ENCODE results near the gene ITGB5. TPM values are rescaled to one million over a fixed set of nuclear protein-coding genes. Genes with fewer than 3 reads are reported as not detected.
A peak's percentile ranks its signal among the peaks of the same experiment; 100 is the strongest.

Gene ITGB5
- total RNA-seq, 1 experiment from 2014 or later: 225 TPM

GRCh38 chr3:124730941-124731297 lies 156.2 kb downstream of the ITGB5 start:
- H3K36me3 Mint-ChIP-seq (ENCODE audit: insufficient read depth, unreplicated experiment): peaks cover 24% of the 10 kb centered on the region
- intact Hi-C loops (cut with micrococcal nuclease; ENCODE audit: unreplicated experiment): no loop called here
- H3K4me3 Mint-ChIP-seq (ENCODE audit: low read depth, unreplicated experiment): peak overlapping the region; percentile 98
- peaks cover 19% of the 10 kb centered on the region for H3K4me1 Mint-ChIP-seq (ENCODE audit: low read depth, unreplicated experiment)
- BruUV-seq (replicated peaks): TSS peak; percentile 55
- CTCF ChIA-PET: interaction anchor here (1.6 kb wide), 1 partner anchor 95 kb away, joined by 3 read pairs; no protein-coding TSS in a partner anchor
- no peaks in the 10 kb centered on the region for H3K27me3 Mint-ChIP-seq (ENCODE audit: unreplicated experiment)
- peak; percentile 9 for DNase-seq
- H3K27ac Mint-ChIP-seq (ENCODE audit: unreplicated experiment): peak overlapping the region; percentile 98
- no peaks in the 10 kb centered on the region for H3K9me3 Mint-ChIP-seq (ENCODE audit: low read depth, unreplicated experiment)
- no peak for TF ChIP-seq CTCF (IDR thresholded peaks at IDR 0.05; ENCODE audit: unreplicated experiment)

- H3K9me3 Mint-ChIP-seq (ENCODE audit: low read depth, unreplicated experiment): no peaks in the 10 kb centered on the region
Observed at GRCh38 chr3:124730129-124730940, 156.8 kb downstream of the ITGB5 start, which contains the start of gene UMPS. UMPS (plus strand) TSS chr3:124730452; CDS start chr3:124730472, 20 bp downstream.

GRCh38 chr3:124722589-124722988 lies 164.6 kb downstream of the ITGB5 start:
- no peak for TF ChIP-seq CTCF (IDR thresholded peaks at IDR 0.05; ENCODE audit: unreplicated experiment)
- no TSS peak for BruUV-seq (replicated peaks)
- no peak for DNase-seq
- Mint-ChIP-seq H3K27me3 (ENCODE audit: unreplicated experiment) (peaks cover 51% of the 10 kb centered on the region), H3K36me3 (ENCODE audit: insufficient read depth, unreplicated experiment) (no peaks in the 10 kb centered on the region), H3K9me3 (ENCODE audit: low read depth, unreplicated experiment) (no peaks in the 10 kb centered on the region), H3K27ac (ENCODE audit: unreplicated experiment) (no peak overlapping the region), H3K4me1 (ENCODE audit: low read depth, unreplicated experiment) (no peaks in the 10 kb centered on the region), H3K4me3 (ENCODE audit: low read depth, unreplicated experiment) (no peak overlapping the region)
- CTCF ChIA-PET: no interaction called here
- intact Hi-C loops (cut with micrococcal nuclease; ENCODE audit: unreplicated experiment): no loop called here

More at GRCh38 chr3:124730129-124730940, 156.8 kb downstream of the ITGB5 start, which contains the start of gene UMPS:
- Mint-ChIP-seq H3K4me1 (ENCODE audit: low read depth, unreplicated experiment) (peaks cover 19% of the 10 kb centered on the region), H3K27me3 (ENCODE audit: unreplicated experiment) (peaks cover 4% of the 10 kb centered on the region), H3K27ac (ENCODE audit: unreplicated experiment) (peak within 1 kb of the TSS; percentile 98), H3K36me3 (ENCODE audit: insufficient read depth, unreplicated experiment) (peaks cover 21% of the 10 kb centered on the region), H3K4me3 (ENCODE audit: low read depth, unreplicated experiment) (peak within 1 kb of the TSS; percentile 98)
- DNase-seq: peak; percentile 94
- intact Hi-C loops (cut with micrococcal nuclease; ENCODE audit: unreplicated experiment): no loop called here
- CTCF ChIA-PET: interaction anchor here (0.8 to 1.6 kb wide), 2 partner anchors 94 to 159 kb away, joined by 3 read pairs; no protein-coding TSS in a partner anchor
- BruUV-seq (replicated peaks): no TSS peak
- TF ChIP-seq CTCF (IDR thresholded peaks at IDR 0.05; ENCODE audit: unreplicated experiment): no peak

GRCh38 chr3:124714223-124714853 lies 172.8 kb downstream of the ITGB5 start:
- BruUV-seq (replicated peaks): no TSS peak
- TF ChIP-seq CTCF (IDR thresholded peaks at IDR 0.05; ENCODE audit: unreplicated experiment): no peak
- H3K9me3 Mint-ChIP-seq (ENCODE audit: low read depth, unreplicated experiment): no peaks in the 10 kb centered on the region
- intact Hi-C loops (cut with micrococcal nuclease; ENCODE audit: unreplicated experiment): no loop called here
- no peak overlapping the region for H3K4me3 Mint-ChIP-seq (ENCODE audit: low read depth, unreplicated experiment)
- H3K36me3 Mint-ChIP-seq (ENCODE audit: insufficient read depth, unreplicated experiment): no peaks in the 10 kb centered on the region
- CTCF ChIA-PET: no interaction called here
- H3K27me3 Mint-ChIP-seq (ENCODE audit: unreplicated experiment): peaks cover 71% of the 10 kb centered on the region
- no peaks in the 10 kb centered on the region for H3K4me1 Mint-ChIP-seq (ENCODE audit: low read depth, unreplicated experiment)
- no peak for DNase-seq
- H3K27ac Mint-ChIP-seq (ENCODE audit: unreplicated experiment): no peak overlapping the region

Small RNA genes within 50 kb of the gene (microRNA-seq; reads per million reads assigned to microRNA genes)
- 6.3 reads per million, percentile 21 among the genes with 10 or more reads in this experiment for gene MIR544B

Other genes with a start within 250 kb of the ITGB5 start
- 62.1 and 73.0 TPM in 2 replicates for gene UMPS, start 156.9 kb downstream of the ITGB5 start, total RNA-seq (2022)
- 25.8 and 58.8 TPM in 2 replicates for gene MUC13, start 47.4 kb upstream of the ITGB5 start, total RNA-seq (2022)
- gene HEG1, start 168.6 kb upstream of the ITGB5 start, total RNA-seq (2022): 0.51 and 0.97 TPM in 2 replicates

Measured in Calu3 (cell line).